Prostate gland (tissue), 2 donors: ENCODE results near the gene TMC4.

Source experiments
- POLR2A ChIP-seq: fragments of 450-650 bp; IDR thresholded peaks from one replicate; pipeline ENCODE4 v1.6.1; 2016; ENCODE audit warnings: antibody characterized with exemption, mild to moderate bottlenecking
- POLR2AphosphoS5 ChIP-seq: sonication (generic); formaldehyde crosslinking; IDR thresholded peaks from one replicate; pipeline ENCODE4 v1.6.1; 2017; ENCODE audit warnings: antibody characterized with exemption
- TF ChIP-seq, protein P1 (sequence below), 4 experiments: fragments of 200-600 bp in 2 of 4; fragments of 450-650 bp in 2 of 4; sonication (generic) in 2 of 4; IDR thresholded peaks; 1 replicate in 3 of 4; 2 replicates in 1 of 4; pipeline ENCODE4 v1.5.1; 2016 to 2019; ENCODE audit warnings: antibody characterized with exemption in 4 of 4, mild to moderate bottlenecking in 2 of 4, moderate library complexity in 2 of 4

DNA sequence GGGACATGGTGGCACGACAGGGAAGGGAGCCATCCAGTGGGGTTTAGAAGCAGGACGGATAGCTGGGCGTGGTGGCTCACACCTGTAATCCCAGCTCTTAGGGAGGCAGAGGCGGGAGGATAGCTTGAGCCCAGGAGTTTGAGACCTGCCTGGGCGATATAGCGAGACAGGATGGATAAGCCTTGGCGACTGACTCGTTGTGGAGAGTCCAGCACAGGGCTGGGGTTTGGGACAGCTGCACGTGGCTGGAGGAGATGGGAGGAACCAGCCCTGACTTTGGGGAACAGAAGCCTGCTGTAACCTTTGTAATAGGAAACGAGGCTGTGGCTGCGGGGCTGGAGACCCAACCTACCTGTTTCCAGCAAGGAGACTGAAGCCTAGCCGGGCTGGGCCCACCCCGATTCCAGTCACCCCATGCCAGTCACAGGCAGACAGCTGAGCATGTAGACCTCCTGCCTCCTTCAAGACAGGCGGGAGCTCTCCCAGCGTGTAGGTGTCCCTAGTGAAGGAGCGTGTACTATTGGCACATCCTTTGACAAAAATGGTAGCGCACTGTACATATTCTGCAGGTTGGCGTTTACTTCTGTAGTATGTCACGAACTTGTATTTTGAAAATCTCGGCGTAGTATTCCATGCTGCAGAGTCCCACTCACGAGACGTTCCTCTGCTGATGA lies 21.5 kb downstream of the TMC4 start:
- TF ChIP-seq, protein P1, sequence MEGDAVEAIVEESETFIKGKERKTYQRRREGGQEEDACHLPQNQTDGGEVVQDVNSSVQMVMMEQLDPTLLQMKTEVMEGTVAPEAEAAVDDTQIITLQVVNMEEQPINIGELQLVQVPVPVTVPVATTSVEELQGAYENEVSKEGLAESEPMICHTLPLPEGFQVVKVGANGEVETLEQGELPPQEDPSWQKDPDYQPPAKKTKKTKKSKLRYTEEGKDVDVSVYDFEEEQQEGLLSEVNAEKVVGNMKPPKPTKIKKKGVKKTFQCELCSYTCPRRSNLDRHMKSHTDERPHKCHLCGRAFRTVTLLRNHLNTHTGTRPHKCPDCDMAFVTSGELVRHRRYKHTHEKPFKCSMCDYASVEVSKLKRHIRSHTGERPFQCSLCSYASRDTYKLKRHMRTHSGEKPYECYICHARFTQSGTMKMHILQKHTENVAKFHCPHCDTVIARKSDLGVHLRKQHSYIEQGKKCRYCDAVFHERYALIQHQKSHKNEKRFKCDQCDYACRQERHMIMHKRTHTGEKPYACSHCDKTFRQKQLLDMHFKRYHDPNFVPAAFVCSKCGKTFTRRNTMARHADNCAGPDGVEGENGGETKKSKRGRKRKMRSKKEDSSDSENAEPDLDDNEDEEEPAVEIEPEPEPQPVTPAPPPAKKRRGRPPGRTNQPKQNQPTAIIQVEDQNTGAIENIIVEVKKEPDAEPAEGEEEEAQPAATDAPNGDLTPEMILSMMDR (IDR thresholded peaks at IDR 0.05) = no peak
- no peak for TF ChIP-seq POLR2AphosphoS5
- no peak for TF ChIP-seq POLR2A
